GM12878 (cell line): ENCODE data around the gene ASAP2. TPM values are rescaled to one million over a fixed set of nuclear protein-coding genes. Genes with fewer than 3 reads are reported as not detected.

Experiments used
- ATAC-seq: fragments of 200-7000 bp; cut with Tn5 transposase; 3 replicates; pipeline ENCODE4 v1.9.1; 2020; ENCODE audit warnings: mild to moderate bottlenecking, moderate library complexity
- BruUV-seq: library from RNA; stranded (reverse); fragments of 400-500 nt; replicated peaks from 2 replicates; lab custom pipeline; 2021; lab: Mats Ljungman, UMichigan
- CTCF ChIA-PET: fragments of 300-600 bp; sonication (Branson Sonifier 250); formaldehyde crosslinking; extraction: SDS; loops from one replicate; lab custom pipeline; 2021; ENCODE audit warnings: inconsistent platforms; lab: Yijun Ruan, JAX
- POLR2A ChIA-PET: fragments of 350-600 bp; formaldehyde crosslinking; extraction: SDS; loops from one replicate; lab custom pipeline; 2021; ENCODE audit warnings: inconsistent platforms; lab: Charles Lee
- RAD21 ChIA-PET: fragments of 300-600 bp; sonication (Branson Sonifier 250); formaldehyde crosslinking; loops from one replicate; lab custom pipeline; 2023; ENCODE audit warnings: antibody characterized with exemption; ENCODE audit not compliant: unreplicated experiment; lab: Charles Lee
- SMC1A ChIA-PET: fragments of 300-600 bp; sonication (Branson Sonifier 250); formaldehyde crosslinking; loops from one replicate; lab custom pipeline; 2023; ENCODE audit not compliant: unreplicated experiment, uncharacterized antibody; lab: Charles Lee
- DNase-seq: peaks from one replicate; pipeline ENCODE4 v3.0.0-alpha.2; 2011; ENCODE audit warnings: low read depth, low spot score
- FAIRE-seq: peaks from 3 replicates; lab custom pipeline; 2011; peaks lifted over from hg19 to GRCh38; lab: Jason Lieb, UNC
- H2AFZ ChIP-seq: 2 replicates; pipeline ENCODE4 v1.6.0; 2011; ENCODE audit warnings: low read depth, low read length, control low read depth; ENCODE audit not compliant: control insufficient read depth
- H3K27ac ChIP-seq: 2 replicates; pipeline ENCODE4 v1.5.1; 2011; ENCODE audit warnings: control low read depth; ENCODE audit not compliant: control insufficient read depth, insufficient read depth
- H3K27me3 ChIP-seq, 2 experiments: replicated peaks in 1 of 2; 2 replicates each; pipeline versions ENCODE4 v1.6.0 to v1.6.1; 2011; ENCODE audit warnings: low read length in 1 of 2; ENCODE audit not compliant: control insufficient read depth in 2 of 2, insufficient read depth in 2 of 2
- H3K36me3 ChIP-seq, 2 experiments: 2 replicates each; pipeline ENCODE4 v1.5.1; 2011; ENCODE audit warnings: low read length in 1 of 2; ENCODE audit not compliant: control insufficient read depth in 2 of 2, insufficient read depth in 2 of 2
- H3K4me1 ChIP-seq: 2 replicates; pipeline ENCODE4 v1.6.1; 2011; ENCODE audit warnings: mild to moderate bottlenecking, low read length, moderate library complexity, mixed read lengths; ENCODE audit not compliant: control insufficient read depth, insufficient read depth
- H3K4me2 ChIP-seq: 2 replicates; pipeline ENCODE4 v1.6.0; 2011; ENCODE audit warnings: control low read depth; ENCODE audit not compliant: control insufficient read depth, insufficient read depth
- H3K4me3 ChIP-seq: fragments of 200-600 bp; sonication (generic); 2 replicates; pipeline ENCODE4 v1.5.1; 2016
- H3K79me2 ChIP-seq: 2 replicates; pipeline ENCODE4 v1.6.0; 2011; ENCODE audit warnings: low read length; ENCODE audit not compliant: control insufficient read depth, insufficient read depth
- H3K9ac ChIP-seq: 2 replicates; pipeline ENCODE4 v1.8.0; 2011; ENCODE audit warnings: low read length, control low read depth, mixed read lengths; ENCODE audit not compliant: control insufficient read depth, insufficient read depth
- H3K9me3 ChIP-seq: replicated peaks from 3 replicates; pipeline ENCODE4 v1.5.1; 2011; ENCODE audit warnings: mild to moderate bottlenecking, low read length; ENCODE audit not compliant: control insufficient read depth, insufficient read depth
- H4K20me1 ChIP-seq: 2 replicates; pipeline ENCODE4 v1.6.0; 2011; ENCODE audit not compliant: control insufficient read depth, insufficient read depth
- E4F1 ChIP-seq: fragments of 450-650 bp; IDR thresholded peaks from 2 replicates; pipeline ENCODE4 v1.6.1; 2018; ENCODE audit warnings: borderline replicate concordance, mild to moderate bottlenecking; ENCODE audit not compliant: partially characterized antibody
- GABPA ChIP-seq: IDR thresholded peaks from 2 replicates; pipeline ENCODE4 v1.6.1; 2014; ENCODE audit warnings: antibody characterized with exemption, low read depth, mild to moderate bottlenecking, inconsistent platforms
- HSF1 ChIP-seq: fragments of 150-350 bp; IDR thresholded peaks from 2 replicates; pipeline ENCODE4 v1.6.1; 2014; ENCODE audit warnings: mild to moderate bottlenecking, low read depth, low read length
- KAT2A ChIP-seq: conservative IDR thresholded peaks from 2 replicates; pipeline ENCODE4 v1.6.1; 2011; ENCODE audit warnings: low read depth, low read length; ENCODE audit not compliant: control insufficient read depth
- MTA2 ChIP-seq: fragments of 450-650 bp; IDR thresholded peaks from 2 replicates; pipeline ENCODE4 v1.6.1; 2016; ENCODE audit warnings: low read depth, mild to moderate bottlenecking, moderate library complexity
- MYC ChIP-seq: IDR thresholded peaks from 2 replicates; pipeline ENCODE4 v1.6.1; 2011; ENCODE audit warnings: mild to moderate bottlenecking, low read length, moderate library complexity, inconsistent platforms; ENCODE audit not compliant: insufficient read depth, insufficient replicate concordance, insufficient read length, severe bottlenecking
- POLR2AphosphoS2 ChIP-seq: IDR thresholded peaks from 2 replicates; pipeline ENCODE4 v1.6.1; 2011; ENCODE audit warnings: low read depth, mild to moderate bottlenecking, low read length, improper control_type of control experiment, moderate library complexity
- SIN3A ChIP-seq: IDR thresholded peaks from 2 replicates; pipeline ENCODE4 v1.6.1; 2012; ENCODE audit warnings: low read depth, low read length, improper control_type of control experiment
- STAT1 ChIP-seq: fragments of 450-650 bp; conservative IDR thresholded peaks from 2 replicates; pipeline ENCODE4 v1.6.1; 2014; ENCODE audit warnings: antibody characterized with exemption, mild to moderate bottlenecking
- STAT3 ChIP-seq: IDR thresholded peaks from 2 replicates; pipeline ENCODE4 v1.6.1; 2011; ENCODE audit warnings: low read depth, low read length, improper control_type of control experiment
- YY1 ChIP-seq: IDR thresholded peaks from 2 replicates; pipeline ENCODE4 v1.6.1; 2011; ENCODE audit warnings: low read depth, mild to moderate bottlenecking, low read length
- WGBS: methylation state at CpG from one replicate; pipeline ENCODE4 v1.1.6; 2016; ENCODE audit warnings: low lambda C conversion rate; ENCODE audit not compliant: insufficient replicate concordance, insufficient coverage; ENCODE audit errors: missing lambda C conversion rate; 5-methylcytosine and 5-hydroxymethylcytosine counted together
- in situ Hi-C: fragments of 300-500 bp; cut with MboI; formaldehyde crosslinking; loops from 9 replicates; pipeline ENCODE4 v1.14.3; 2018; ENCODE audit warnings: mixed read lengths
- intact Hi-C: fragments of 100-400 bp; cut with micrococcal nuclease; formaldehyde crosslinking; loops from one replicate; pipeline ENCODE4 v1.14.2; 2022; ENCODE audit not compliant: unreplicated experiment
- polyA plus RNA-seq, 11 experiments: library from polyadenylated mRNA; depleted of rRNA in 4 of 11; unstranded in 6 of 11; stranded (reverse) in 5 of 11; fragments of >200 nt; fragmentation: Nextera tagmentation in 4 of 11; fragmentation: Illumina TruSeq in 1 of 11; extraction: Ambion mirVana in 4 of 11; extraction: Trizol in 1 of 11; gene quantifications; 1 replicate in 1 of 11; 2 replicates in 10 of 11; pipeline versions ENCODE4 v1.2.1 to v1.2.3, GENCODE V29; 2011 to 2016; ENCODE audit warnings: inconsistent platforms in 2 of 11, missing spikeins in 2 of 11, low read depth in 1 of 11
- total RNA-seq, 4 experiments: library from RNA; depleted of rRNA in 3 of 4; stranded (reverse); fragments of >200 nt in 3 of 4; fragmentation: Illumina TruSeq in 1 of 4; extraction: Trizol in 1 of 4; gene quantifications; 2 replicates each; pipeline versions ENCODE4 v1.2.1 to v1.2.3, GENCODE V29; 2013 to 2021

Gene ASAP2
- total and polyA plus RNA-seq, 10 of the 15 experiments (the other 5 are each of a cell fraction or from before 2014, with no cell fraction given): 0.05 to 0.27 (median 0.07) TPM; not detected in 4

- no peak overlapping the region for H2AFZ ChIP-seq
- H3K27ac ChIP-seq: no peak overlapping the region
- no peak for DNase-seq
- H3K4me3 ChIP-seq: no peak overlapping the region
- H4K20me1 ChIP-seq: no peaks in the 10 kb centered on the region
- H3K4me2 ChIP-seq: no peak overlapping the region
- intact Hi-C loops: no loop called here
- CTCF ChIA-PET: interaction anchor here (0.7 kb wide), 1 partner anchor 67 kb away, joined by 3 read pairs; no protein-coding TSS in a partner anchor
- POLR2A ChIA-PET: no interaction called here
- ATAC-seq: no peak
- no peaks in the 10 kb centered on the region for H3K36me3 ChIP-seq
- SMC1A ChIA-PET: interaction anchor here (0.6 kb wide), 1 partner anchor 80 kb away, joined by 3 read pairs; no protein-coding TSS in a partner anchor
- 31% methylated on average over 9 of the region's 10 CpGs for WGBS
- TF ChIP-seq POLR2AphosphoS2: no peak
- TF ChIP-seq STAT3: no peak
- TF ChIP-seq STAT1: no peak
- no peak for TF ChIP-seq MYC
- TF ChIP-seq GABPA: no peak
- TF ChIP-seq KAT2A: no peak
- TF ChIP-seq MTA2: no peak
- no peak for TF ChIP-seq YY1
- TF ChIP-seq SIN3A: no peak
- no peak for TF ChIP-seq HSF1
- TF ChIP-seq E4F1: no peak
- TF ChIP-seq, all 136 proteins: peak for 0
- no TSS peak for BruUV-seq
- FAIRE-seq: no peak
- no peaks in the 10 kb centered on the region for H3K79me2 ChIP-seq
- H3K4me1 ChIP-seq: no peaks in the 10 kb centered on the region
- in situ Hi-C loops: no loop called here
- no peak overlapping the region for H3K9ac ChIP-seq
- H3K9me3 ChIP-seq: no peaks in the 10 kb centered on the region
- RAD21 ChIA-PET: no interaction called here
- H3K27me3 ChIP-seq: peaks cover 0 to 1% of the 10 kb centered on the region in 2 experiments; a peak in 2 of 4 replicates
These were observed 47.5 kb upstream of the ASAP2 start for GRCh38 chr2:9158786-9159779.
